Keratinocyte (primary cell): ENCODE data around the gene TTBK1. TPM values are rescaled to one million over a fixed set of nuclear protein-coding genes. Genes with fewer than 3 reads are reported as not detected.

Experiments
- DNase-seq: peaks from one replicate; pipeline ENCODE4 v3.0.0-alpha.2; 2011; ENCODE audit warnings: low read depth, missing footprints, low spot score
- FAIRE-seq: peaks from 2 replicates; lab custom pipeline; 2011; peaks lifted over from hg19 to GRCh38; lab: Jason Lieb, UNC
- H2AFZ ChIP-seq: 2 replicates; pipeline ENCODE4 v1.6.0; 2012; ENCODE audit warnings: low read length, control low read depth, inconsistent platforms; ENCODE audit not compliant: control insufficient read depth
- H3K27ac ChIP-seq: 2 replicates; pipeline ENCODE4 v1.5.1; 2011; ENCODE audit warnings: low read length; ENCODE audit not compliant: control insufficient read depth, insufficient read depth
- H3K27me3 ChIP-seq: 3 replicates; pipeline ENCODE4 v1.6.0; 2011; ENCODE audit warnings: low read length; ENCODE audit not compliant: control insufficient read depth, insufficient read depth; ENCODE audit errors: extremely low read depth
- H3K36me3 ChIP-seq, 2 experiments: 2 replicates in 1 of 2; 3 replicates in 1 of 2; pipeline ENCODE4 v1.5.1; 2011; ENCODE audit warnings: low read length in 2 of 2, mild to moderate bottlenecking in 1 of 2; ENCODE audit not compliant: control insufficient read depth in 2 of 2, insufficient read depth in 2 of 2; ENCODE audit errors: extremely low read depth in 1 of 2
- H3K4me1 ChIP-seq: 3 replicates; pipeline ENCODE4 v1.5.1; 2011; ENCODE audit warnings: low read length; ENCODE audit not compliant: control insufficient read depth, insufficient read depth; ENCODE audit errors: extremely low read depth
- H3K4me2 ChIP-seq: 3 replicates; pipeline ENCODE4 v1.6.0; 2011; ENCODE audit warnings: low read depth, low read length; ENCODE audit not compliant: control insufficient read depth, insufficient read depth; ENCODE audit errors: extremely low read depth
- H3K4me3 ChIP-seq, 3 experiments: fragments of 200-600 bp in 1 of 3; sonication (generic) in 1 of 3; 2 replicates in 2 of 3; 3 replicates in 1 of 3; pipeline ENCODE4 v1.5.1; 2011 to 2016; ENCODE audit warnings: low read length in 3 of 3, mild to moderate bottlenecking in 3 of 3, control low read depth in 2 of 3, inconsistent platforms in 1 of 3, low read depth in 1 of 3, mixed read lengths in 1 of 3, mixed run types in 1 of 3, moderate library complexity in 1 of 3; ENCODE audit not compliant: control insufficient read depth in 2 of 3, insufficient read depth in 2 of 3; ENCODE audit errors: extremely low read depth in 1 of 3
- H3K79me2 ChIP-seq: 2 replicates; pipeline ENCODE4 v1.6.0; 2012; ENCODE audit warnings: low read length; ENCODE audit not compliant: control insufficient read depth, insufficient read depth
- H3K9ac ChIP-seq: 3 replicates; pipeline ENCODE4 v1.6.0; 2011; ENCODE audit warnings: low read length; ENCODE audit not compliant: control insufficient read depth, insufficient read depth; ENCODE audit errors: extremely low read depth
- H3K9me1 ChIP-seq: 3 replicates; pipeline ENCODE4 v1.6.0; 2011; ENCODE audit warnings: low read length; ENCODE audit not compliant: control insufficient read depth, insufficient read depth; ENCODE audit errors: extremely low read depth
- H3K9me3 ChIP-seq: 2 replicates; pipeline ENCODE4 v1.5.1; 2012; ENCODE audit warnings: low read depth, low read length; ENCODE audit not compliant: control insufficient read depth
- H4K20me1 ChIP-seq: 3 replicates; pipeline ENCODE4 v1.6.0; 2011; ENCODE audit warnings: low read length; ENCODE audit not compliant: control insufficient read depth, insufficient read depth; ENCODE audit errors: extremely low read depth
- EZH2 ChIP-seq: IDR thresholded peaks from one replicate; pipeline ENCODE4 v1.6.1; 2012; ENCODE audit warnings: inconsistent platforms, mild to moderate bottlenecking, low read length, moderate library complexity
- dilution Hi-C: fragments of 300-500 bp; cut with MboI; formaldehyde crosslinking; loops from one replicate; pipeline ENCODE4 v1.7.0; 2020; ENCODE audit warnings: low sequenced_read_pairs; ENCODE audit not compliant: extremely low pct_ligation_motif_present
- polyA plus RNA-seq, 5 experiments: library from polyadenylated mRNA; depleted of rRNA in 3 of 5; stranded (reverse) in 3 of 5; stranded (forward) in 1 of 5; unstranded in 1 of 5; fragments of >200 nt; gene quantifications; 1 replicate in 1 of 5; 2 replicates in 3 of 5; 3 replicates in 1 of 5; pipeline versions ENCODE4 v1.2.1 to v1.2.3, GENCODE V29; 2011 to 2012; ENCODE audit warnings: missing spikeins in 2 of 5, low read depth in 1 of 5, low replicate concordance in 1 of 5
- TF ChIP-seq, protein P1 (sequence below), 3 experiments: IDR thresholded peaks in 1 of 3; conservative IDR thresholded peaks in 1 of 3; optimal IDR thresholded peaks in 1 of 3; 2 replicates in 2 of 3; 3 replicates in 1 of 3; pipeline versions ENCODE3 to v1.5.1; 2011; ENCODE audit warnings: low read length in 3 of 3, mild to moderate bottlenecking in 3 of 3, moderate library complexity in 2 of 3, control low read depth in 1 of 3, inconsistent platforms in 1 of 3; ENCODE audit not compliant: insufficient read depth in 2 of 3; ENCODE audit errors: extremely low read depth in 1 of 3

Gene TTBK1
- polyA plus RNA-seq, 1 donor (not counting 4 experiments of a cell fraction or from before 2014, with no cell fraction given) = not detected

DNA sequence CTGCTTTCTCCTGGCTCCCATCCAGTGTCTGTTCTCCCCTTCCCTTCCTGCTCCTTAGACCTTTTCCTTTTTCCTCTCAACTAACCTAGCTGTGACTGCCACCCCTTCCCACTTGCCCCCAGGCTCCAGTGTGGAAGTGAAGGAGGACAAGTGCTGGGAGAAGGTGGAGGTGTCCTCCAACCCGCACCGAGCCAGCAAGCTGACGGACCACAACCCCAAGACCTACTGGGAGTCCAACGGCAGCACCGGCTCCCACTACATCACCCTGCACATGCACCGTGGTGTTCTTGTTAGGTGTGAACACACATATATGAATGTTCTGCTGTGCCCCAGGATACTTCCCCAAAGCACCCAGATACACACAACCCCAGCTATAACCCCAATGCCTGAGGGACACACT, 42.7 kb upstream of the TTBK1 start:
- peaks cover 3% of the 10 kb centered on the region for H3K9me1 ChIP-seq
- no peak overlapping the region for H3K9ac ChIP-seq
- H4K20me1 ChIP-seq = no peaks in the 10 kb centered on the region
- H2AFZ ChIP-seq = no peak overlapping the region
- dilution Hi-C loops = no loop called here
- peaks cover 42 to 46% of the 10 kb centered on the region in 2 experiments for H3K36me3 ChIP-seq
- H3K4me1 ChIP-seq = peaks cover 7% of the 10 kb centered on the region
- no peaks in the 10 kb centered on the region for H3K79me2 ChIP-seq
- no peak for DNase-seq
- TF ChIP-seq, protein P1, sequence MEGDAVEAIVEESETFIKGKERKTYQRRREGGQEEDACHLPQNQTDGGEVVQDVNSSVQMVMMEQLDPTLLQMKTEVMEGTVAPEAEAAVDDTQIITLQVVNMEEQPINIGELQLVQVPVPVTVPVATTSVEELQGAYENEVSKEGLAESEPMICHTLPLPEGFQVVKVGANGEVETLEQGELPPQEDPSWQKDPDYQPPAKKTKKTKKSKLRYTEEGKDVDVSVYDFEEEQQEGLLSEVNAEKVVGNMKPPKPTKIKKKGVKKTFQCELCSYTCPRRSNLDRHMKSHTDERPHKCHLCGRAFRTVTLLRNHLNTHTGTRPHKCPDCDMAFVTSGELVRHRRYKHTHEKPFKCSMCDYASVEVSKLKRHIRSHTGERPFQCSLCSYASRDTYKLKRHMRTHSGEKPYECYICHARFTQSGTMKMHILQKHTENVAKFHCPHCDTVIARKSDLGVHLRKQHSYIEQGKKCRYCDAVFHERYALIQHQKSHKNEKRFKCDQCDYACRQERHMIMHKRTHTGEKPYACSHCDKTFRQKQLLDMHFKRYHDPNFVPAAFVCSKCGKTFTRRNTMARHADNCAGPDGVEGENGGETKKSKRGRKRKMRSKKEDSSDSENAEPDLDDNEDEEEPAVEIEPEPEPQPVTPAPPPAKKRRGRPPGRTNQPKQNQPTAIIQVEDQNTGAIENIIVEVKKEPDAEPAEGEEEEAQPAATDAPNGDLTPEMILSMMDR (optimal IDR thresholded peaks at IDR 0.05 in 1 of 3, IDR thresholded peaks at IDR 0.05 in 1 of 3, conservative IDR thresholded peaks at IDR 0.05 in 1 of 3; ENCODE audit: extremely low read depth in 1 of 3, insufficient read depth in 2 of 3, low read length in 3 of 3) = no peak
- no peak for TF ChIP-seq EZH2
- no peak for FAIRE-seq
- H3K27me3 ChIP-seq = no peaks in the 10 kb centered on the region
- no peaks in the 10 kb centered on the region for H3K9me3 ChIP-seq
- no peak overlapping the region for H3K4me2 ChIP-seq
- no peak overlapping the region for H3K27ac ChIP-seq
- no peak overlapping the region for H3K4me3 ChIP-seq

DNA sequence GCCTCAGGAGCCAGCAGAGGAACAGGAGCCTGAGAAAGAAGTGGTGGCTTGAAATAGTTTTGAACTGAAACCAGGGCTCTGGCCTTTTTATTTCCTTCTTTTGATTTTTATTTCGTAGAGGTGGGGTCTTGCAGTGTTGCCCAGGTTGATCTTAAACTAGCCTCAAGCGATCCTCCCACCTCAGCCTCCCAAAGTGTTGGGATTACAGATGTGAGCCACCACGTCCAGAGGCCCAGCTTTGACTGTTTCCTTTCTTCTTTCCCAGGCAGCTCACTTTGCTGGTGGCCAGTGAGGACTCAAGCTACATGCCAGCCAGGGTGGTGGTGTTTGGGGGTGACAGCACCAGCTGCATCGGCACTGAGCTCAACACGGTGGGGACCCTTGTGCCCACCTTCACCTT, 40.8 kb upstream of the TTBK1 start:
- Histone ChIP-seq H3K4me3 (no peak overlapping the region), H3K4me2 (no peak overlapping the region), H3K4me1 (peaks cover 7% of the 10 kb centered on the region), H3K9ac (no peak overlapping the region), H3K9me1 (peaks cover 3% of the 10 kb centered on the region), H3K79me2 (no peaks in the 10 kb centered on the region), H3K36me3 (peaks cover 35% of the 10 kb centered on the region in 2 experiments), H2AFZ (no peak overlapping the region), H3K27ac (no peak overlapping the region), H4K20me1 (no peaks in the 10 kb centered on the region), H3K9me3 (no peaks in the 10 kb centered on the region), H3K27me3 (no peaks in the 10 kb centered on the region)
- FAIRE-seq = no peak
- TF ChIP-seq EZH2 = no peak
- TF ChIP-seq, protein P1 (optimal IDR thresholded peaks at IDR 0.05 in 1 of 3, IDR thresholded peaks at IDR 0.05 in 1 of 3, conservative IDR thresholded peaks at IDR 0.05 in 1 of 3; ENCODE audit: extremely low read depth in 1 of 3, insufficient read depth in 2 of 3, low read length in 3 of 3) = no peak
- dilution Hi-C loops = no loop called here
- DNase-seq = no peak
